IMR-90 (cell line): ENCODE results near the gene SHROOM3. TPM values are rescaled to one million over a fixed set of nuclear protein-coding genes. Genes with fewer than 3 reads are reported as not detected.

Source experiments
- ATAC-seq: fragments of 200-7000 bp; cut with Tn5 transposase; 2 replicates; pipeline ENCODE4 v1.9.1; 2020; ENCODE audit warnings: low read depth, mild to moderate bottlenecking, moderate library complexity
- BruUV-seq: library from RNA; stranded (reverse); fragments of 400-500 nt; replicated peaks from 2 replicates; lab custom pipeline; 2021; lab: Mats Ljungman, UMichigan
- CTCF ChIA-PET: fragments of 300-600 bp; formaldehyde crosslinking; extraction: SDS; loops from one replicate; lab custom pipeline; 2021; ENCODE audit warnings: antibody characterized with exemption; lab: Yijun Ruan, JAX
- POLR2A ChIA-PET: fragments of 300-600 bp; sonication (Branson Sonifier 250); formaldehyde crosslinking; loops from one replicate; lab custom pipeline; 2022; ENCODE audit warnings: antibody characterized with exemption; ENCODE audit not compliant: unreplicated experiment; lab: Charles Lee
- DNase-seq: peaks from one replicate; pipeline ENCODE4 v3.0.0; 2013
- H2AFZ ChIP-seq: replicated peaks from 2 replicates; pipeline ENCODE3; 2013; ENCODE audit warnings: low read length, mild to moderate bottlenecking; ENCODE audit not compliant: poor library complexity
- H2AK5ac ChIP-seq: 2 replicates; pipeline ENCODE4 v1.6.1; 2013; ENCODE audit warnings: low read depth, low read length, inconsistent platforms
- H2AK9ac ChIP-seq: replicated peaks from 2 replicates; pipeline ENCODE3; 2013; ENCODE audit warnings: mild to moderate bottlenecking, low read depth, low read length, moderate library complexity; ENCODE audit not compliant: poor library complexity
- H2BK120ac ChIP-seq: 2 replicates; pipeline ENCODE4 v1.6.1; 2013; ENCODE audit warnings: low read depth, low read length, inconsistent platforms
- H2BK15ac ChIP-seq: 3 replicates; pipeline ENCODE4 v1.6.1; 2013; ENCODE audit warnings: low read depth, low read length, inconsistent platforms
- H2BK20ac ChIP-seq: 2 replicates; pipeline ENCODE4 v1.6.1; 2013; ENCODE audit warnings: low read depth, mild to moderate bottlenecking, inconsistent platforms, low read length, moderate library complexity
- H2BK5ac ChIP-seq: 2 replicates; pipeline ENCODE4 v1.6.1; 2013; ENCODE audit warnings: mild to moderate bottlenecking, low read depth, low read length, inconsistent platforms; ENCODE audit not compliant: poor library complexity, severe bottlenecking
- H3K14ac ChIP-seq: replicated peaks from 2 replicates; pipeline ENCODE4 v1.6.1; 2013; ENCODE audit warnings: low read depth, low read length, inconsistent platforms
- H3K18ac ChIP-seq: 2 replicates; pipeline ENCODE4 v1.6.1; 2013; ENCODE audit warnings: low read depth, low read length, control low read depth
- H3K23ac ChIP-seq: 2 replicates; pipeline ENCODE4 v1.6.1; 2013; ENCODE audit warnings: low read depth, low read length, inconsistent platforms
- H3K27ac ChIP-seq: 2 replicates; pipeline ENCODE4 v1.5.1; 2013; ENCODE audit warnings: mild to moderate bottlenecking, control low read depth, low read length; ENCODE audit not compliant: insufficient read depth
- H3K27me3 ChIP-seq: 2 replicates; pipeline ENCODE4 v1.6.1; 2013; ENCODE audit warnings: low read length; ENCODE audit not compliant: control insufficient read depth, insufficient read depth
- H3K36me3 ChIP-seq: 2 replicates; pipeline ENCODE4 v1.6.1; 2013; ENCODE audit warnings: low read length, mixed read lengths; ENCODE audit not compliant: control insufficient read depth, insufficient read depth
- H3K4ac ChIP-seq: 2 replicates; pipeline ENCODE4 v1.6.1; 2013; ENCODE audit warnings: low read depth, low read length, inconsistent platforms
- H3K4me1 ChIP-seq: 2 replicates; pipeline ENCODE4 v1.6.1; 2013; ENCODE audit warnings: low read length, mixed read lengths; ENCODE audit not compliant: control insufficient read depth, insufficient read depth
- H3K4me2 ChIP-seq: 2 replicates; pipeline ENCODE4 v1.6.1; 2013; ENCODE audit warnings: low read depth, mild to moderate bottlenecking, control low read depth, low read length, moderate library complexity
- H3K4me3 ChIP-seq: 2 replicates; pipeline ENCODE4 v1.5.1; 2013; ENCODE audit warnings: low read depth, mild to moderate bottlenecking, control low read depth, low read length, moderate library complexity; ENCODE audit not compliant: insufficient read depth
- H3K56ac ChIP-seq: 2 replicates; pipeline ENCODE4 v1.6.1; 2013; ENCODE audit warnings: low read length, inconsistent platforms; ENCODE audit not compliant: insufficient read depth; ENCODE audit errors: extremely low read depth
- H3K79me1 ChIP-seq, 2 experiments: 2 replicates each; pipeline ENCODE4 v1.6.1; 2013; ENCODE audit warnings: low read length in 2 of 2, inconsistent platforms in 1 of 2, low read depth in 1 of 2
- H3K9ac ChIP-seq: 2 replicates; pipeline ENCODE4 v1.6.1; 2013; ENCODE audit warnings: low read depth, low read length, control low read depth
- H3K9me1 ChIP-seq: 2 replicates; pipeline ENCODE4 v1.6.1; 2013; ENCODE audit warnings: low read length, inconsistent platforms; ENCODE audit not compliant: insufficient read depth
- H3K9me3 ChIP-seq: 2 replicates; pipeline ENCODE4 v1.6.1; 2013; ENCODE audit warnings: low read length; ENCODE audit not compliant: control insufficient read depth, insufficient read depth
- H4K20me1 ChIP-seq: 2 replicates; pipeline ENCODE4 v1.6.1; 2013; ENCODE audit warnings: low read length, inconsistent platforms; ENCODE audit not compliant: insufficient read depth
- H4K5ac ChIP-seq: 2 replicates; pipeline ENCODE4 v1.6.1; 2013; ENCODE audit warnings: mild to moderate bottlenecking, low read depth, low read length, control low read depth
- H4K8ac ChIP-seq, 2 experiments: 2 replicates each; pipeline ENCODE4 v1.6.1; 2013; ENCODE audit warnings: low read depth in 2 of 2, low read length in 2 of 2, control low read depth in 1 of 2, inconsistent platforms in 1 of 2
- H4K91ac ChIP-seq: 2 replicates; pipeline ENCODE4 v1.6.1; 2013; ENCODE audit warnings: low read depth, low read length, inconsistent platforms; ENCODE audit not compliant: insufficient read depth
- FOS ChIP-seq: fragments of 150-350 bp; IDR thresholded peaks from 2 replicates; pipeline ENCODE4 v1.6.1; 2016; ENCODE audit warnings: low read depth, low read length
- MXI1 ChIP-seq: IDR thresholded peaks from 2 replicates; pipeline ENCODE4 v1.6.1; 2012; ENCODE audit warnings: low read depth, mild to moderate bottlenecking, low read length, moderate library complexity, borderline replicate concordance
- POLR2A ChIP-seq: IDR thresholded peaks from 2 replicates; pipeline ENCODE4 v1.6.1; 2012; ENCODE audit warnings: mild to moderate bottlenecking, low read depth, low read length
- RCOR1 ChIP-seq: IDR thresholded peaks from 2 replicates; pipeline ENCODE4 v1.6.1; 2012; ENCODE audit warnings: mild to moderate bottlenecking, low read length, improper control_type of control experiment; ENCODE audit not compliant: insufficient replicate concordance
- RFX5 ChIP-seq: IDR thresholded peaks from 2 replicates; pipeline ENCODE4 v1.8.0; 2012; ENCODE audit warnings: low read depth, mild to moderate bottlenecking, low read length, moderate library complexity
- SMC3 ChIP-seq: fragments of 150-350 bp; IDR thresholded peaks from 2 replicates; pipeline ENCODE4 v1.6.1; 2016; ENCODE audit warnings: low read depth, mild to moderate bottlenecking, antibody characterized with exemption, low read length, moderate library complexity
- WGBS, 2 experiments: methylation state at CpG; one replicate each; pipeline versions ENCODE4 v1.1.5 to v1.1.7; 2013; ENCODE audit warnings: missing lambda C conversion rate in 2 of 2; ENCODE audit not compliant: insufficient read length in 1 of 2; ENCODE audit errors: extremely low coverage in 2 of 2; 5-methylcytosine and 5-hydroxymethylcytosine counted together
- dilution Hi-C: fragments of 300-500 bp; cut with HindIII; formaldehyde crosslinking; loops from one replicate; pipeline ENCODE4 v1.14.3; 2018; ENCODE audit warnings: low sequenced_read_pairs; ENCODE audit not compliant: unreplicated experiment
- in situ Hi-C: fragments of 300-500 bp; cut with MboI; formaldehyde crosslinking; loops from 3 replicates; pipeline ENCODE4 v1.14.3; 2019; ENCODE audit warnings: low sequenced_read_pairs, inconsistent platforms, mixed read lengths
- intact Hi-C: fragments of 100-400 bp; cut with micrococcal nuclease; formaldehyde crosslinking; loops from 2 replicates; pipeline ENCODE4 v1.10.0; 2022
- polyA plus RNA-seq, 3 experiments: library from polyadenylated mRNA; depleted of rRNA; stranded (reverse); fragments of >200 nt; gene quantifications; 2 replicates each; pipeline ENCODE4 v1.2.3, GENCODE V29; 2012; ENCODE audit warnings: low replicate concordance in 1 of 3
- total RNA-seq: library from RNA; depleted of rRNA; stranded (reverse); fragments of >200 nt; gene quantifications from 2 replicates; pipeline ENCODE4 v1.2.3, GENCODE V29; 2012
- TF ChIP-seq, protein P1 (sequence below): fragments of 150-350 bp; IDR thresholded peaks from 2 replicates; pipeline ENCODE4 v1.6.1; 2017; ENCODE audit warnings: mild to moderate bottlenecking, antibody characterized with exemption, low read length, low read depth
- TF ChIP-seq, protein P2 (sequence below): fragments of 150-350 bp; IDR thresholded peaks from 2 replicates; pipeline ENCODE4 v1.6.1; 2016; ENCODE audit warnings: low read depth, mild to moderate bottlenecking, low read length, moderate library complexity, borderline replicate concordance

SHROOM3 gene
- total and polyA plus RNA-seq, 2 of the 4 experiments (the other 2 are of a cell fraction): 10.8 to 19.5 TPM

DNA sequence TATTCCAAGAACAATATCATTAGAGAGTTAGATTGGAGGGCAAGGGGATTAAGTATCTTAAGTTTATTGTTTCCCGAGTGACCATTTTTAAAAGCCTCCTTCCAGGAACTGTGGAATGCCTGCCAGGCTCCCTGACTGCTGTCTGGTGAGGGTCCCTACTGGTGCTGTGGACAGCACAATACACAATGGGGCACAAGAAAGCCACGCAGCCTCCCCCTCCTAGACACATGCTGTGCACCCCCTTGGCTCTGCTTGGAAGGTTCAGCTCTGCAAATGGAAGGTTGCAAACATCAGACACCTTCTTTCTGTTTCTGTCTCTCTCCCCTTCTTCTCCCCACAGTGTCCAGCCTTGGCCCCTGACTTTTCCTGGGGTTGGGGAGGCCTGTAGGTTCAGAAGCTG, 153.2 kb downstream of the SHROOM3 start:
- POLR2A ChIA-PET: no interaction called here
- Histone ChIP-seq H2AK9ac (peak overlapping the region; percentile 63), H2BK15ac (peak overlapping the region; percentile 74; the same call in 1 of the 3 replicates), H4K5ac (peak overlapping the region; percentile 63), H3K9me3 (no peaks in the 10 kb centered on the region), H4K20me1 (no peaks in the 10 kb centered on the region), H3K79me1 (peaks cover 0 to 5% of the 10 kb centered on the region in 2 experiments; a peak in 1 of 4 replicates), H3K27me3 (no peaks in the 10 kb centered on the region), H3K36me3 (no peaks in the 10 kb centered on the region), H3K23ac (peak overlapping the region; percentile 58; the same call in 1 of the 2 replicates), H3K27ac (no peak overlapping the region), H3K9ac (no peak overlapping the region), H2BK120ac (peak overlapping the region; percentile 71), H2AFZ (peak overlapping the region; percentile 21), H3K18ac (peak overlapping the region; percentile 87), H3K4me2 (no peak overlapping the region), H3K56ac (no peak overlapping the region), H4K8ac (peak overlapping the region; percentile 24 to 31; a peak in 1 of 4 replicates), H3K4me1 (peaks cover 18% of the 10 kb centered on the region), H3K4me3 (no peak overlapping the region), H2AK5ac (peak overlapping the region; percentile 93), H3K14ac (peak overlapping the region; percentile 29), H3K4ac (peak overlapping the region; percentile 75), H3K9me1 (peaks cover 10% of the 10 kb centered on the region; the same call in 1 of the 2 replicates), H4K91ac (peak overlapping the region; percentile 70), H2BK5ac (no peak overlapping the region), H2BK20ac (peak overlapping the region; percentile 75)
- in situ Hi-C loops (no loop called here), dilution Hi-C loops (no loop called here), intact Hi-C loops (loop anchor here (5.0 kb wide), 1 partner anchor 76 kb away; no protein-coding TSS in a partner anchor)
- TF ChIP-seq SMC3 (no peak), POLR2A (no peak), RFX5 (no peak), MXI1 (no peak), RCOR1 (no peak), FOS (no peak)
- TF ChIP-seq, protein P1, sequence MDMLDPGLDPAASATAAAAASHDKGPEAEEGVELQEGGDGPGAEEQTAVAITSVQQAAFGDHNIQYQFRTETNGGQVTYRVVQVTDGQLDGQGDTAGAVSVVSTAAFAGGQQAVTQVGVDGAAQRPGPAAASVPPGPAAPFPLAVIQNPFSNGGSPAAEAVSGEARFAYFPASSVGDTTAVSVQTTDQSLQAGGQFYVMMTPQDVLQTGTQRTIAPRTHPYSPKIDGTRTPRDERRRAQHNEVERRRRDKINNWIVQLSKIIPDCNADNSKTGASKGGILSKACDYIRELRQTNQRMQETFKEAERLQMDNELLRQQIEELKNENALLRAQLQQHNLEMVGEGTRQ: no peak
- TF ChIP-seq, protein P2, sequence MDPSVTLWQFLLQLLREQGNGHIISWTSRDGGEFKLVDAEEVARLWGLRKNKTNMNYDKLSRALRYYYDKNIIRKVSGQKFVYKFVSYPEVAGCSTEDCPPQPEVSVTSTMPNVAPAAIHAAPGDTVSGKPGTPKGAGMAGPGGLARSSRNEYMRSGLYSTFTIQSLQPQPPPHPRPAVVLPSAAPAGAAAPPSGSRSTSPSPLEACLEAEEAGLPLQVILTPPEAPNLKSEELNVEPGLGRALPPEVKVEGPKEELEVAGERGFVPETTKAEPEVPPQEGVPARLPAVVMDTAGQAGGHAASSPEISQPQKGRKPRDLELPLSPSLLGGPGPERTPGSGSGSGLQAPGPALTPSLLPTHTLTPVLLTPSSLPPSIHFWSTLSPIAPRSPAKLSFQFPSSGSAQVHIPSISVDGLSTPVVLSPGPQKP: no peak
- no CpG with 5 or more reads among the region's 2 CpGs for WGBS, 2 experiments
- DNase-seq (no peak), ATAC-seq (no peak)
- BruUV-seq: no TSS peak
- CTCF ChIA-PET: no interaction called here
